IMR-90 (cell line): ENCODE results near the gene ELOB. TPM values are rescaled to one million over a fixed set of nuclear protein-coding genes. Genes with fewer than 3 reads are reported as not detected.
A peak's percentile ranks its signal among the peaks of the same experiment; 100 is the strongest.

Experiments
- ATAC-seq: fragments of 200-7000 bp; cut with Tn5 transposase; 2 replicates; pipeline ENCODE4 v1.9.1; 2020; ENCODE audit warnings: low read depth, mild to moderate bottlenecking, moderate library complexity
- BruUV-seq: library from RNA; stranded (reverse); fragments of 400-500 nt; replicated peaks from 2 replicates; lab custom pipeline; 2021; lab: Mats Ljungman, UMichigan
- CTCF ChIA-PET: fragments of 300-600 bp; formaldehyde crosslinking; extraction: SDS; loops from one replicate; lab custom pipeline; 2021; ENCODE audit warnings: antibody characterized with exemption; lab: Yijun Ruan, JAX
- POLR2A ChIA-PET: fragments of 300-600 bp; sonication (Branson Sonifier 250); formaldehyde crosslinking; loops from one replicate; lab custom pipeline; 2022; ENCODE audit warnings: antibody characterized with exemption; ENCODE audit not compliant: unreplicated experiment; lab: Charles Lee
- DNase-seq: peaks from one replicate; pipeline ENCODE4 v3.0.0; 2013
- H2AFZ ChIP-seq: replicated peaks from 2 replicates; pipeline ENCODE3; 2013; ENCODE audit warnings: low read length, mild to moderate bottlenecking; ENCODE audit not compliant: poor library complexity
- H2AK5ac ChIP-seq: 2 replicates; pipeline ENCODE4 v1.6.1; 2013; ENCODE audit warnings: low read depth, low read length, inconsistent platforms
- H2AK9ac ChIP-seq: replicated peaks from 2 replicates; pipeline ENCODE3; 2013; ENCODE audit warnings: mild to moderate bottlenecking, low read depth, low read length, moderate library complexity; ENCODE audit not compliant: poor library complexity
- H2BK120ac ChIP-seq: 2 replicates; pipeline ENCODE4 v1.6.1; 2013; ENCODE audit warnings: low read depth, low read length, inconsistent platforms
- H2BK15ac ChIP-seq: 3 replicates; pipeline ENCODE4 v1.6.1; 2013; ENCODE audit warnings: low read depth, low read length, inconsistent platforms
- H2BK20ac ChIP-seq: 2 replicates; pipeline ENCODE4 v1.6.1; 2013; ENCODE audit warnings: low read depth, mild to moderate bottlenecking, inconsistent platforms, low read length, moderate library complexity
- H2BK5ac ChIP-seq: 2 replicates; pipeline ENCODE4 v1.6.1; 2013; ENCODE audit warnings: mild to moderate bottlenecking, low read depth, low read length, inconsistent platforms; ENCODE audit not compliant: poor library complexity, severe bottlenecking
- H3K14ac ChIP-seq: replicated peaks from 2 replicates; pipeline ENCODE4 v1.6.1; 2013; ENCODE audit warnings: low read depth, low read length, inconsistent platforms
- H3K18ac ChIP-seq: 2 replicates; pipeline ENCODE4 v1.6.1; 2013; ENCODE audit warnings: low read depth, low read length, control low read depth
- H3K23ac ChIP-seq: 2 replicates; pipeline ENCODE4 v1.6.1; 2013; ENCODE audit warnings: low read depth, low read length, inconsistent platforms
- H3K27ac ChIP-seq: 2 replicates; pipeline ENCODE4 v1.5.1; 2013; ENCODE audit warnings: mild to moderate bottlenecking, control low read depth, low read length; ENCODE audit not compliant: insufficient read depth
- H3K27me3 ChIP-seq: 2 replicates; pipeline ENCODE4 v1.6.1; 2013; ENCODE audit warnings: low read length; ENCODE audit not compliant: control insufficient read depth, insufficient read depth
- H3K36me3 ChIP-seq: 2 replicates; pipeline ENCODE4 v1.6.1; 2013; ENCODE audit warnings: low read length, mixed read lengths; ENCODE audit not compliant: control insufficient read depth, insufficient read depth
- H3K4ac ChIP-seq: 2 replicates; pipeline ENCODE4 v1.6.1; 2013; ENCODE audit warnings: low read depth, low read length, inconsistent platforms
- H3K4me1 ChIP-seq: 2 replicates; pipeline ENCODE4 v1.6.1; 2013; ENCODE audit warnings: low read length, mixed read lengths; ENCODE audit not compliant: control insufficient read depth, insufficient read depth
- H3K4me2 ChIP-seq: 2 replicates; pipeline ENCODE4 v1.6.1; 2013; ENCODE audit warnings: low read depth, mild to moderate bottlenecking, control low read depth, low read length, moderate library complexity
- H3K4me3 ChIP-seq: 2 replicates; pipeline ENCODE4 v1.5.1; 2013; ENCODE audit warnings: low read depth, mild to moderate bottlenecking, control low read depth, low read length, moderate library complexity; ENCODE audit not compliant: insufficient read depth
- H3K56ac ChIP-seq: 2 replicates; pipeline ENCODE4 v1.6.1; 2013; ENCODE audit warnings: low read length, inconsistent platforms; ENCODE audit not compliant: insufficient read depth; ENCODE audit errors: extremely low read depth
- H3K79me1 ChIP-seq, 2 experiments: 2 replicates each; pipeline ENCODE4 v1.6.1; 2013; ENCODE audit warnings: low read length in 2 of 2, inconsistent platforms in 1 of 2, low read depth in 1 of 2
- H3K9ac ChIP-seq: 2 replicates; pipeline ENCODE4 v1.6.1; 2013; ENCODE audit warnings: low read depth, low read length, control low read depth
- H3K9me1 ChIP-seq: 2 replicates; pipeline ENCODE4 v1.6.1; 2013; ENCODE audit warnings: low read length, inconsistent platforms; ENCODE audit not compliant: insufficient read depth
- H3K9me3 ChIP-seq: 2 replicates; pipeline ENCODE4 v1.6.1; 2013; ENCODE audit warnings: low read length; ENCODE audit not compliant: control insufficient read depth, insufficient read depth
- H4K20me1 ChIP-seq: 2 replicates; pipeline ENCODE4 v1.6.1; 2013; ENCODE audit warnings: low read length, inconsistent platforms; ENCODE audit not compliant: insufficient read depth
- H4K5ac ChIP-seq: 2 replicates; pipeline ENCODE4 v1.6.1; 2013; ENCODE audit warnings: mild to moderate bottlenecking, low read depth, low read length, control low read depth
- H4K8ac ChIP-seq, 2 experiments: 2 replicates each; pipeline ENCODE4 v1.6.1; 2013; ENCODE audit warnings: low read depth in 2 of 2, low read length in 2 of 2, control low read depth in 1 of 2, inconsistent platforms in 1 of 2
- H4K91ac ChIP-seq: 2 replicates; pipeline ENCODE4 v1.6.1; 2013; ENCODE audit warnings: low read depth, low read length, inconsistent platforms; ENCODE audit not compliant: insufficient read depth
- MAZ ChIP-seq: IDR thresholded peaks from 2 replicates; pipeline ENCODE4 v1.6.1; 2012; ENCODE audit warnings: low read depth, mild to moderate bottlenecking, low read length, improper control_type of control experiment, moderate library complexity, borderline replicate concordance
- NFE2L2 ChIP-seq: fragments of 150-350 bp; IDR thresholded peaks from 2 replicates; pipeline ENCODE4 v1.6.1; 2016; ENCODE audit warnings: low read depth, mild to moderate bottlenecking, low read length
- WGBS, 2 experiments: methylation state at CpG; one replicate each; pipeline versions ENCODE4 v1.1.5 to v1.1.7; 2013; ENCODE audit warnings: missing lambda C conversion rate in 2 of 2; ENCODE audit not compliant: insufficient read length in 1 of 2; ENCODE audit errors: extremely low coverage in 2 of 2; 5-methylcytosine and 5-hydroxymethylcytosine counted together
- dilution Hi-C: fragments of 300-500 bp; cut with HindIII; formaldehyde crosslinking; loops from one replicate; pipeline ENCODE4 v1.14.3; 2018; ENCODE audit warnings: low sequenced_read_pairs; ENCODE audit not compliant: unreplicated experiment
- in situ Hi-C: fragments of 300-500 bp; cut with MboI; formaldehyde crosslinking; loops from 3 replicates; pipeline ENCODE4 v1.14.3; 2019; ENCODE audit warnings: low sequenced_read_pairs, inconsistent platforms, mixed read lengths
- intact Hi-C: fragments of 100-400 bp; cut with micrococcal nuclease; formaldehyde crosslinking; loops from 2 replicates; pipeline ENCODE4 v1.10.0; 2022
- polyA plus RNA-seq, 3 experiments: library from polyadenylated mRNA; depleted of rRNA; stranded (reverse); fragments of >200 nt; gene quantifications; 2 replicates each; pipeline ENCODE4 v1.2.3, GENCODE V29; 2012; ENCODE audit warnings: low replicate concordance in 1 of 3
- total RNA-seq: library from RNA; depleted of rRNA; stranded (reverse); fragments of >200 nt; gene quantifications from 2 replicates; pipeline ENCODE4 v1.2.3, GENCODE V29; 2012

The ELOB gene
- total and polyA plus RNA-seq, 2 of the 4 experiments (the other 2 are of a cell fraction), result 442 to 5,859 TPM

GRCh38 chr16:2782583-2783351 is 5.7 kb upstream of the ELOB start:
- Histone ChIP-seq H2AK5ac (no peak overlapping the region), H2BK120ac (no peak overlapping the region), H2BK20ac (no peak overlapping the region), H3K14ac (no peak overlapping the region), H2BK5ac (no peak overlapping the region), H4K8ac (no peak overlapping the region), H3K4ac (no peak overlapping the region), H3K23ac (no peak overlapping the region), H2AFZ (no peak overlapping the region), H3K4me2 (no peak overlapping the region), H3K56ac (no peak overlapping the region), H3K27ac (no peak overlapping the region), H2BK15ac (no peak overlapping the region), H3K79me1 (peaks cover 11 to 17% of the 10 kb centered on the region in 2 experiments; a peak in 3 of 4 replicates), H3K9ac (no peak overlapping the region), H4K20me1 (no peaks in the 10 kb centered on the region), H2AK9ac (peak overlapping the region; percentile 66), H3K36me3 (no peaks in the 10 kb centered on the region), H3K27me3 (peaks cover 40% of the 10 kb centered on the region), H3K9me3 (no peaks in the 10 kb centered on the region), H3K9me1 (peaks cover 10% of the 10 kb centered on the region), H3K4me3 (no peak overlapping the region), H3K18ac (no peak overlapping the region), H4K5ac (no peak overlapping the region), H4K91ac (no peak overlapping the region), H3K4me1 (peaks cover 3% of the 10 kb centered on the region)
- POLR2A ChIA-PET, result no interaction called here
- CTCF ChIA-PET, result no interaction called here
- WGBS, 2 experiments, result 65% methylated on average over 8 of the region's 20 CpGs; no CpG with 5 or more reads in 1 of the 2 experiments
- dilution Hi-C loops (no loop called here), in situ Hi-C loops (no loop called here), intact Hi-C loops (no loop called here)
- DNase-seq (no peak), ATAC-seq (no peak)
- TF ChIP-seq NFE2L2 (no peak), MAZ (no peak)
- no TSS peak for BruUV-seq
